ENCODE measurements around the gene SSBP3.

GRCh38 chr1:54396261-54396933, 9.8 kb downstream of the SSBP3 start:
- TF ChIP-seq CTCF (IDR thresholded peaks at IDR 0.05) (no peak), POLR2A (IDR thresholded peaks at IDR 0.05) (no peak)

Measured in tibial nerve (tissue), 3 donors.